ENCODE results near the gene CORIN.
"Not testable (repeated sequence)": the region's sequence is repeated elsewhere in the genome, so short reads cannot be mapped to it uniquely, and the experiment has no call there.

GRCh38 chr4:47753316-47753715, 84.6 kb downstream of the CORIN start:
- TF ChIP-seq CTCF, POLR2A, EP300 (IDR thresholded peaks at IDR 0.05): not testable (repeated sequence)

Measured in suprapubic skin (tissue), 3 donors.